ENCODE data around the gene NUP62.

DNA sequence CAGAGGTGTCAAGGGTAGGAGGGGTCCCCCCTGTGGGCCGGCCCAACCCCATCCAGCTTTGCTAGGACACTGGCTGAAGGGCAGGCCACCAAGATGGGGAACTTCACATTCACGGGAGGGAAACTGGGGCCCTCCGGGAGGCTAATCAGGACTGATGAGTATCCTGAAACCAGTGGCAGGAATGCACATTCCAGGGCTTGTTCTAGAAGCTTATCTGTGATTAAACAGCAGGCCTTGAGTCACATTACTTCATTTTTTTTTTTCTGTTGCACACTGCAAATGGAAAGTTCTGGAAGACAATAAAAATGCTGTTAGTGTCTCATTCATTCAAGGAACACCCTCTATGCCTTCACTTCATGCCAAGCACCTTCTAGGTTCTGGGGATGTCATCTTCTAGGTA is 47.2 kb upstream of the NUP62 start:
- no peak for TF ChIP-seq EZH2 (IDR thresholded peaks at IDR 0.05; ENCODE audit: insufficient read depth, poor library complexity, severe bottlenecking)
- no peak for TF ChIP-seq EZH2phosphoT487 (IDR thresholded peaks at IDR 0.05; ENCODE audit: insufficient read depth, low read depth)

Measured in GM23248 (cell line).